ENCODE data around the gene NCOA6. TPM values are rescaled to one million over a fixed set of nuclear protein-coding genes. Genes with fewer than 3 reads are reported as not detected.
A peak's percentile ranks its signal among the peaks of the same experiment; 100 is the strongest.
"Not testable (repeated sequence)": the region's sequence is repeated elsewhere in the genome, so short reads cannot be mapped to it uniquely, and the experiment has no call there.

The NCOA6 gene
- total RNA-seq, 1 donor from 2014 or later = 59.5 TPM

- no peak for TF ChIP-seq CTCF (conservative IDR thresholded peaks at IDR 0.05)
- H3K27me3 Mint-ChIP-seq = no peaks in the 10 kb centered on the region
- H3K9me3 Mint-ChIP-seq = no peaks in the 10 kb centered on the region
- H3K27ac Mint-ChIP-seq = no peak overlapping the region
- DNase-seq (ENCODE audit: extremely low spot score, unreplicated experiment) = no peak
- no peak overlapping the region for H3K4me3 Mint-ChIP-seq
- H3K4me1 Mint-ChIP-seq (ENCODE audit: unreplicated experiment) = peaks cover 9% of the 10 kb centered on the region
- peaks cover 51% of the 10 kb centered on the region for H3K36me3 Mint-ChIP-seq
These were observed 108.6 kb downstream of the NCOA6 start for GRCh38 chr20:34716921-34717229.

GRCh38 chr20:34715384-34715783, 110.1 kb downstream of the NCOA6 start:
- Mint-ChIP-seq H3K4me3 (no peak overlapping the region), H3K27me3 (peaks cover 8% of the 10 kb centered on the region), H3K9me3 (no peaks in the 10 kb centered on the region), H3K4me1 (ENCODE audit: unreplicated experiment) (peaks cover 14% of the 10 kb centered on the region), H3K27ac (peak overlapping the region; percentile 64), H3K36me3 (peaks cover 49% of the 10 kb centered on the region)
- TF ChIP-seq CTCF (conservative IDR thresholded peaks at IDR 0.05) = no peak
- DNase-seq (ENCODE audit: extremely low spot score, unreplicated experiment) = no peak

DNA sequence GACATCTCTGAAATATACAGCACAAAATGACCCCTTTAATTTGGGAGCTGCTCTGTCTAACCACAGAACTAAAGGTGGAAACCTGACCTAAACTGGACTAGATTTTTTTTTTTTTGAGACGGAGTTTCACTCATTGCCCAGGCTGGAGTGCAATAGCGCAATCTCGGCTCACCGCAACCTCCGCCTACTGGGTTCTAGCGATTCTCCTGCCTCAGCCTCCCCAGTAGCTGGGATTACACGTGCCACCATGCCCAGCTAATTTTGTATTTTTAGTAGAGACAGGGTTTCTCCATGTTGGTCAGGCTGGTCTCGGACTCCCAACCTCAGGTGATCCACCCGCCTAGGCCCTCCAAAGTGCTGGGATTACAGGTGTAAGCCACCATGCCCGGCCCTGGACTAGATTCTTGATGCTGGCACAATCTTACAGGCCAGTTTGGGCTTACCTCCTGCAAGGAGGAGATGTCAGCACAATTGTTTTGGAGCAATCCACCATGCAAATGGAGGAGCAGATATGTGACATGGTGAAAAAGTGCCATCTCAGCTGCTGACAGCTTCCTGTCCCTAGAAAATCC, 111.4 kb downstream of the NCOA6 start:
- Mint-ChIP-seq H3K27me3 (peaks cover 11% of the 10 kb centered on the region), H3K36me3 (peaks cover 40% of the 10 kb centered on the region), H3K4me1 (ENCODE audit: unreplicated experiment) (peaks cover 18% of the 10 kb centered on the region)
- not testable (repeated sequence) for DNase-seq (ENCODE audit: extremely low spot score, unreplicated experiment); H3K27ac Mint-ChIP-seq; H3K4me3 Mint-ChIP-seq; H3K9me3 Mint-ChIP-seq

- Mint-ChIP-seq H3K9me3 (no peaks in the 10 kb centered on the region), H3K4me3 (peak overlapping the region; percentile 29), H3K36me3 (peaks cover 35% of the 10 kb centered on the region), H3K27ac (peak overlapping the region; percentile 91), H3K4me1 (ENCODE audit: unreplicated experiment) (peaks cover 22% of the 10 kb centered on the region), H3K27me3 (peaks cover 11% of the 10 kb centered on the region)
- no peak for DNase-seq (ENCODE audit: extremely low spot score, unreplicated experiment)
- no peak for TF ChIP-seq CTCF (conservative IDR thresholded peaks at IDR 0.05)
These were observed 112.1 kb downstream of the NCOA6 start for GRCh38 chr20:34713194-34713943.

DNA sequence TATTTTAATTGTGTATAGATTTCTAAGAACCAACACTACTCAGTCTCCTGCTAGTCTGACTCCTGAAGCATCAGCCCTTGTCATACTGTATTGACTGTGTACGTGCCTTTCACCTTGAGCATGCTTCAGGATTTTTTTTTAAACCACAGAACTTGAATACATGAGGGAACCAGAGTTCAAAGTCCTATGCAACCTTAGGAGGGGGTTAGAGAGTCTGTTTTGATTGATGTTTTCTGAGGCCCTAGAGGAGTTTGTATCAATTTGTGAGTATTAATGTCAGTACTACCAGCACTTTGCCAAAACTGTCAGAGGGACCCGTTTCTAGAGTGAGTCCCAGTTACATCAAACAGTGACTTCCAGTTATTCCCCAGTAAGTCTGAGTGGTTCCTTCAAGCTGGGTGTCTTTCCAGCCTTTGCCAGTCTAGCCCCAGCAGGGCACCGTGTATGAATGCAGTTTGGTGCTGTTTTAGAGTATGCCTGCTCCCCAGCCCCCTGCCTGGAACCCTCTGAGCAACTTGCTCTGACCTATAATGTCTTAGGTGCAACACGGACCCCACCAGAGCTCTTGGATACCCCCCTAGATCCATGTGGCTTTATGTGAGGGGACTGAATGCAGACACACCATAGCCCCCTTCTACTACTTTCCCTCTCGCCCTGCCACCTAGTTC, 112.8 kb downstream of the NCOA6 start:
- no peak for DNase-seq (ENCODE audit: extremely low spot score, unreplicated experiment)
- no peak for TF ChIP-seq CTCF (conservative IDR thresholded peaks at IDR 0.05)
- Mint-ChIP-seq H3K4me1 (ENCODE audit: unreplicated experiment) (peaks cover 27% of the 10 kb centered on the region), H3K4me3 (peak overlapping the region; percentile 55), H3K27ac (peak overlapping the region; percentile 91), H3K27me3 (peaks cover 11% of the 10 kb centered on the region), H3K9me3 (no peaks in the 10 kb centered on the region), H3K36me3 (peaks cover 32% of the 10 kb centered on the region)

- no peaks in the 10 kb centered on the region for H3K9me3 Mint-ChIP-seq
- no peak for TF ChIP-seq CTCF (conservative IDR thresholded peaks at IDR 0.05)
- peak overlapping the region; percentile 55 for H3K4me3 Mint-ChIP-seq
- H3K36me3 Mint-ChIP-seq = peaks cover 29% of the 10 kb centered on the region
- DNase-seq (ENCODE audit: extremely low spot score, unreplicated experiment) = no peak
- peaks cover 27% of the 10 kb centered on the region for H3K4me1 Mint-ChIP-seq (ENCODE audit: unreplicated experiment)
- H3K27me3 Mint-ChIP-seq = peaks cover 11% of the 10 kb centered on the region
- peak overlapping the region; percentile 91 for H3K27ac Mint-ChIP-seq
These were observed 113.5 kb downstream of the NCOA6 start for GRCh38 chr20:34711813-34712430.

Data from type B pancreatic cell (in vitro differentiated cells).